ENCODE data around the gene MYCL.

MYCL gene

DNA sequence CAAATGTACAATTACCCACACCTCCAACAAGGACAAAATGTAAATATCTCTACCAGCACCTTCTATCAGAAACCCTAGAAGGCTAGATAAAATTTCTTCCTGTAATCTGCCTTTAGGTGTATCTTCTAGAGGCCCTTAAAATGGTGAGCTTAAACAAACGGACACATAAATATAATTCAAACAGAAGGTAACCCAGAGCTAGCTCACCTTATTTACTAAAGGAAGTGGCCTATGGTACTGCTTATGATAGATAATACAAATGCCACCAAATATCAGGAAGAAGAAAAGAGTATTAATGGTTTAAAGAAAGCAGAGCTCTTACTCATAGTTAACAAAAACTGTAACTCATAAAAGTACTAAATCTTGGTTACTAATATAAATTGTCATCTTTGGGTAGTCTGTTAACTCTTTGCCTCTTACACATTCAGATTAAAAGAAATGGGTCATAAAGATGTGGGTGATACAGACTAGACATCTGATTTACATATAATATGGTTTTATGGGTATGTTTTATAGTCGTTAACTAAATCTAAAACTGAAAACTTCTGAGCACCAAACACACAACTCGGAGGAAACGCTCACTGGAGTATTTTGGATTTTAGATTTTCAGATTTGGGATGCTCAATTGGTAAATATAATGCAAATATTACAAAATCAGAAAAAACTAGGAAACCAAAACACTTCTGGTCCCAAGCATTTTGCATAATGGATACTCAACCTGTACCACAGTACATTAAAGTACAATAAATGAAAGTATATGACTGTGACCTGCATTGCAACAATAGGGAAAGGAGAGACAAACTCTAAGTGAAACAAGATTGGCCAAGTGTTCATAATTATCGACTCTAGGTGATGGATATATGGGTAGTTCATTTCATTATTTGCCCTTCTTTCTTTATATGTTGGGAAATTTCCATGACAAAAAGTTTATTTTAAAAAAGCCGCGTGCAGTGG, 41.6 kb downstream of the MYCL start:
- ATAC-seq (no peak), DNase-seq (no peak)
- no peaks in the 10 kb centered on the region for H3K27me3 Mint-ChIP-seq
- no peaks in the 10 kb centered on the region for H3K4me1 Mint-ChIP-seq
- no peaks in the 10 kb centered on the region for H3K9me3 Mint-ChIP-seq
- H3K36me3 Mint-ChIP-seq (ENCODE audit: low read depth), result peaks cover 33% of the 10 kb centered on the region
- H3K4me3 Mint-ChIP-seq, result no peak overlapping the region
- no peak overlapping the region for H3K27ac Mint-ChIP-seq

DNA sequence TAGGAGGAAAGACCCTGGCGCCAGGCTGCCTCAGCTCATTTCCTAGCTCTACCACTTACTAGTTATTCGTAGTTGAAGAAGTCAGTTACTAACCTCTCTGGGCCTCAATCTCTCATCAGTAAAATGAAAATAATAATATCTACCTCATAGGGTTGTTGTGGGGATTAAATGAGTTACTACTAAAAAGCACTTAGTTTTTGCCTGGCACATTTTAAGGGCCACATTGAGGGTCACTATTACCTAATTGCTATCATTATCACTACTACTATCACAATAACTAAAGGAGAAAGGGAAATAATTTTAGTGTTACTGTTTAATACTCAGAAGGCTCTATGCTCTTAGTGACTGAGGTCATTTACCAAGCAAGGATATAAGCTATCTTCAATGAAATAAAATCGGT, 43.4 kb downstream of the MYCL start:
- H3K4me3 Mint-ChIP-seq, result no peak overlapping the region
- no peak overlapping the region for H3K27ac Mint-ChIP-seq
- no peak for ATAC-seq
- peaks cover 7% of the 10 kb centered on the region for H3K4me1 Mint-ChIP-seq
- H3K27me3 Mint-ChIP-seq, result no peaks in the 10 kb centered on the region
- H3K9me3 Mint-ChIP-seq, result no peaks in the 10 kb centered on the region
- no peak for DNase-seq
- peaks cover 34% of the 10 kb centered on the region for H3K36me3 Mint-ChIP-seq (ENCODE audit: low read depth)

DNA sequence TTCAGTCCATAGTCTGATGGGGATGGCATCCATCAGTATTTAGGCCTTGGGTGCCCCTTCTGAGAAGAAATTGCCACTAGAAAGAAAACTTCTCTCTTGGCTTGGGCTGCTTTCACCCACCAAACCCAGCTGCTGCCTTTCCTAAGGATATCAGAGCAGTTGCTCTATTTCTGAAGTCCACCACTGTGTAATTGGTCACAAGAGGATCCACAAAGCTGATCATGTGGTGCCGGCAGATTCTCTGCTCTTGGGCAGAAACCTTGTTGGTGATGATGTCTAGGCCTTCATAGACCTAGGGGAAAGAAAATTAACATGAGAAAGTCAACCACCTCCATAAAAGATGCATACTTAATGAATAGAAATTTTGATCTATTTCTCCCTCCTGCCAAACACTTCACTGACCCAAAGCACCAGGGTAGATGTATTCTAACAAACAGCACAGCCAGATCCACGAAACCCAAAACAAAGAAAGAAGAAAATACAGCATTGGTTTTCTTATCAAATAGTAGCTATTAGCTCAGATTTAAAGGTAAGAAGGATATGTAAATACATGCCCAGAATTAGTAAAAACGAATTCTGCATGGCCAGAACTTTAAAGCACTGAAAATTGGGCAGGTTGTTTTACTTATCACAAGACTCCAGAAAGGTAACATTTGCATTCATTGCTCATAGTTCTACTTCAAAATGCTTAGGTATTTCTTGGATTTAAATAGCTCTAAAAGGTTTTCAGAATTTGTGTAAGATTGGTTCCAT, 44.4 kb downstream of the MYCL start:
- DNase-seq (no peak), ATAC-seq (no peak)
- H3K27me3 Mint-ChIP-seq, result no peaks in the 10 kb centered on the region
- no peak overlapping the region for H3K4me3 Mint-ChIP-seq
- no peak overlapping the region for H3K27ac Mint-ChIP-seq
- no peaks in the 10 kb centered on the region for H3K9me3 Mint-ChIP-seq
- peaks cover 32% of the 10 kb centered on the region for H3K36me3 Mint-ChIP-seq (ENCODE audit: low read depth)
- H3K4me1 Mint-ChIP-seq, result peaks cover 7% of the 10 kb centered on the region

DNA sequence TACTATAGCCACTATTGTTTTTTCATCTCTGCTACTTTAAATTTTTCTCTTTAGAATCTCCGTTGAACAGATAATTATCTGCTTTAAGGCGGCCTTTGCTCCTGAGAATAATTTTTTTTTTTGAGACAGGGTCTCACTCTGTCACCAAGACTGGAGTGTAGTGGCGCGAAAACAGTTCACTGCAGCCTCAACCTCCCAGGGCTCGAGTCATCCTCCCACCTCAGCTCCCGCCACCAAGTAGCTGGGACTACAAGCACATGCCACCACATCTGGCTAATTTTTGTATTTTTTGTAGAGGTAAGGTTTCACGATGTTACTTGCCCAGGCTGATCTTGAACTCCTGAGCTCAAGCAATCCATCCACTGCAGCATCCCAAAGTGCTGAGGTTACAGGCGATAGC, 47.0 kb downstream of the MYCL start:
- no peaks in the 10 kb centered on the region for H3K27me3 Mint-ChIP-seq

DNA sequence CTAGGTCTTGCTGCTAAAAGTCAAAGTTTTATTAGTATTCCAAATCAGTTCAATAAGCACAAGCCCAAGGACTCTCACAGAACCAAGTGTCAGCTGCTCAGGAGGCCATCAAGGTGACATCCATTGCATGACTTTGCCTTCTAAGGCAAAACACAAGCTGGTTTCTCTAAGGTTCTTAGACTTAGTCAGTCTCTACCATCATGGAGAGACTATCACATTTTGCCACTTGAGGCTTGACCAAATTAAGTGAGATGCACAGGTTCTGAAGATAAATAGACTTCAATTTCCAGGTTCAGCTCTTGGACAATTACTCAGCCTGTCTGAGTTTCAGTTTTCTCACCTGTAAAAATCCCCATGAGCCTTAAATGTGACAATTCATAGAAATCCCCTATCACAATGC, 47.4 kb downstream of the MYCL start:
- peaks cover 29% of the 10 kb centered on the region for H3K36me3 Mint-ChIP-seq (ENCODE audit: low read depth)
- no peak overlapping the region for H3K27ac Mint-ChIP-seq
- DNase-seq, result no peak
- H3K27me3 Mint-ChIP-seq, result no peaks in the 10 kb centered on the region
- ATAC-seq, result no peak
- H3K4me1 Mint-ChIP-seq, result peaks cover 7% of the 10 kb centered on the region
- no peaks in the 10 kb centered on the region for H3K9me3 Mint-ChIP-seq
- H3K4me3 Mint-ChIP-seq, result no peak overlapping the region

More for the DNA sequence above, 47.0 kb downstream of the MYCL start:
- Mint-ChIP-seq H3K36me3 (ENCODE audit: low read depth) (peaks cover 28% of the 10 kb centered on the region), H3K4me1 (peaks cover 7% of the 10 kb centered on the region), H3K9me3 (no peaks in the 10 kb centered on the region), H3K27ac (no peak overlapping the region), H3K4me3 (no peak overlapping the region)
- ATAC-seq (no peak), DNase-seq (no peak)

DNA sequence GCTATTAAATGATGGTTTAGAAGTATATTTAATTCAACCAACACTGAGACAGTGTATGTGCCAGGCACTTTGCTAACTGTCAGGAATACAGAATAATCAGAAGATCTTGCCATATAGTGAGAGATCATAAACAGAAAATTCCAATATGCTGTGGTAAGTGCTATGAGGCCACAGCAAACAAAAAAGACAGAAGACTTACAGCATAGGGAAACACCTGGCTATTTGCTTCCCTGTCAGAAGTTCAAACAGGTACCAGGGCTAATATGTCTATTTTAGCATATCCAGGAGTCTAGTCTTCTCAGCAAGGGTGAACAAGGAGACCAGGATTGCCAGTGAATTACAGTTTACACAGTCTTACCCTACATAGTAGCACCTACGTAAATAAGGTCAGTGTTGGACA, 48.8 kb downstream of the MYCL start:
- no peaks in the 10 kb centered on the region for H3K9me3 Mint-ChIP-seq
- H3K36me3 Mint-ChIP-seq (ENCODE audit: low read depth), result peaks cover 36% of the 10 kb centered on the region
- no peak overlapping the region for H3K4me3 Mint-ChIP-seq
- DNase-seq, result no peak
- ATAC-seq, result no peak
- H3K27ac Mint-ChIP-seq, result no peak overlapping the region
- peaks cover 7% of the 10 kb centered on the region for H3K4me1 Mint-ChIP-seq
- no peaks in the 10 kb centered on the region for H3K27me3 Mint-ChIP-seq

DNA sequence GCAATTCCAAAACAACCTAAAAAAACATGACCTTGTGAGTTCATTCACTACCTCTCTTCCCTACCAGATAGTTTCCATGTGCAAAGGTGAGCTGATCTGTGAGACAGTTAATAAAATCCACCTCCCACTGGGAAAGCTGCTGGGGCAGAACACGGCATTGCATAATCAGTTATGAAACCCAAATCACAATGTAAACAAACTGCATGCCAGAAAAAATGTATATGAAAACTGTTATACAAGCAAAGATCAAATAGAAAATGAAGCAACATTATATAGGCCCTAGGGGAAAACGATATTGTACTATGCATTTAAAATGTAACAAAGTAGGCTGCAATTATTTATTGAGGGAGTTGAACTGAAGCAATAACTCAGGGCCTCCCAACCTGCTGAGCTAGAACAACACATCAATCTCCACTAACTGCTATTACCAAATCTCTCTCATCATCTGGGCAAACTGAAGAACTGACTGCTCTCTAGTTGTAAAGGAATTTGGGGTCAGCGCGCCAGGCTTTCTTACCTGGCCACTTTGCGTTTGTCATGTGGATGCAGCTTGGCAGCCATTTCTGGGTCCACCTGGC, 49.4 kb downstream of the MYCL start:
- H3K36me3 Mint-ChIP-seq (ENCODE audit: low read depth), result peaks cover 41% of the 10 kb centered on the region
- ATAC-seq, result no peak
- no peak overlapping the region for H3K4me3 Mint-ChIP-seq
- no peaks in the 10 kb centered on the region for H3K27me3 Mint-ChIP-seq
- DNase-seq, result no peak
- H3K27ac Mint-ChIP-seq, result no peak overlapping the region
- peaks cover 7% of the 10 kb centered on the region for H3K4me1 Mint-ChIP-seq
- no peaks in the 10 kb centered on the region for H3K9me3 Mint-ChIP-seq

DNA sequence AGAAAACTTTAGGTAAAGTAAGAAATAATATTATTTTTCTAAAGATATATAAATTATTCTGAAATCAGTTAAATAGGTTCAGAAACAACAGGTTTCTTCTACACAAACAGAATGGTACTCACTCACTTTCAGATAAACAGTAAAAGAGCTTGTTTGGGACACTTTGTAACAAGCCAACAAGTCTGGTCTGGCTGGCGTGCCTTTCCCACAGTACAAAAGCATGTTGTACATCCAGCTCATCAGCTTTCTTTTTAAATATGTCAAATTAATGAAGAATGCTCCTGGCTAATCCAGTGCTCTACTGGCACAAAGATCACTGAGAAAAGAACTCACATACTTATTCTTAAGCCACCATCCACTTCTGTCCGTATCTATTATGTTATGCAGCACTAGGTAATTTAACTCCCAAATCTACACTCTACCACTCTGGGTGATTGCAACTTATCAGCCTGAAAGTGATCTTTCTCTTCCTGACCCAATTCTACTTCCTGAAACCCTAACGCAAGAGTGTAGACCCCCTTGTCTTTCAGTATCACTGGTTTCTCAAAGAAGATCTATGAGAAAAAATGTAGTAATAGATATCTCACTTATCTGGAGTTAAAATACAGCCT, 51.0 kb downstream of the MYCL start:
- Mint-ChIP-seq H3K36me3 (ENCODE audit: low read depth) (peaks cover 48% of the 10 kb centered on the region), H3K4me1 (peaks cover 20% of the 10 kb centered on the region), H3K27ac (no peak overlapping the region), H3K4me3 (no peak overlapping the region), H3K9me3 (no peaks in the 10 kb centered on the region), H3K27me3 (no peaks in the 10 kb centered on the region)
- ATAC-seq (no peak), DNase-seq (no peak)

DNA sequence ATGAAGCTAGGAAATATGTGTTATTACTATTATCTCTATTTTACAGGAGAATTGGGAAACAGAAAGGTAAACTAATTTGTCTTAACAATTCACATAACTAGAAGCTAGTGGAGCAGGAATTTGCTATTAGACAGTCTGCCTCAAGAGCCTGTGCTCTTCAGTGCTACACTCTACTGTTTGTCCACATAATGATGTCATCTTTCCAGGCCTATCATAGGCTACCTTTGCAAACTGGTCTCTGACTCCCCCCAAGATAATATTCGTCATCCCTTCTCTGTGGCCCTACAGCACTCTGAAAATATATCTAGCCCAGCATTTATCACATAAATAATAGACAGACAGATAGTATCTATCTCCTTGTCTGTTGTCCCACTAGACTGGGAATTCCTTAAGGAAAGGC, 52.5 kb downstream of the MYCL start:
- Mint-ChIP-seq H3K4me1 (peaks cover 28% of the 10 kb centered on the region), H3K36me3 (ENCODE audit: low read depth) (peaks cover 48% of the 10 kb centered on the region), H3K27me3 (no peaks in the 10 kb centered on the region), H3K9me3 (no peaks in the 10 kb centered on the region), H3K4me3 (no peak overlapping the region), H3K27ac (no peak overlapping the region)
- no peak for DNase-seq
- no peak for ATAC-seq

DNA sequence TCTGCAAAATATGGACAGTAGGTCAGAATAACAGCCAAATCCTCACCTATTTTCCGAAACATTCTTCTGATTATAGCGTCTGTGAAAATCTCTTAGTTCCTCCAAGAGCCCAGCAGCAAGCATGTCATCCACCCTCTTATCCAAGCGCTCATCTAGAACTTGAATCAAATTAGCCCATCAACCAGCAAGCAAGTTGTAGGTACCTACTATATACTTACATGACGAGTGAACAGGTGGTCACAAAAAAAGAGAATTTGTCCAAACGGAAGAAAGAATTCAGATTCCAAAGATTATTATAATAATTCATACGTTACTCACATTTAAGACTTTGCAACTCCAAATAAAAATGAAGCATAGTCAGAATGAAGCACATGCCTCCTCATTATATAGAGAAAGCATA, 53.8 kb downstream of the MYCL start:
- Mint-ChIP-seq H3K27ac (peak overlapping the region; percentile 11), H3K36me3 (ENCODE audit: low read depth) (peaks cover 54% of the 10 kb centered on the region), H3K9me3 (no peaks in the 10 kb centered on the region), H3K4me3 (no peak overlapping the region), H3K27me3 (no peaks in the 10 kb centered on the region), H3K4me1 (peaks cover 41% of the 10 kb centered on the region)
- DNase-seq, result no peak
- no peak for ATAC-seq

DNA sequence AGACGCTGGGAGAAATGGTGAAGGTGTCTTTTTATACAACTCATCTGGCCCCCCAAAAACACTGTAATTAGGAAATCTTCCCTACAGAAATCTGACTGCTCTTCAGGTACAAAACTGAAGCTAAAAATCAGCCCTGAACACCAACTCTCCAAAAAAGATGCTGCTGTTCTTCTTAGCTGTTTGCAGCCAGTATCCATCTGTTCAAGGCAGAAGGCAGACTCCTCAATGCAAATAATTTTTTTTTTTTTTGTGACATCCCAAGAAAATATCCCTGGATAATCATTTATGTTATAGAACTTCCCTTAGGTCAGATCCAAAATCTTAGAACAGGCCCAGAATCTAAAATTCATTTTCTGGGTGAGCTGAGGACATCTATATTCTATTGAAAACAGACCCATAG, 54.9 kb downstream of the MYCL start:
- peaks cover 64% of the 10 kb centered on the region for H3K36me3 Mint-ChIP-seq (ENCODE audit: low read depth)
- H3K4me3 Mint-ChIP-seq, result no peak overlapping the region
- ATAC-seq (no peak), DNase-seq (no peak)
- peaks cover 51% of the 10 kb centered on the region for H3K4me1 Mint-ChIP-seq
- H3K9me3 Mint-ChIP-seq, result no peaks in the 10 kb centered on the region
- H3K27ac Mint-ChIP-seq, result no peak overlapping the region
- no peaks in the 10 kb centered on the region for H3K27me3 Mint-ChIP-seq

DNA sequence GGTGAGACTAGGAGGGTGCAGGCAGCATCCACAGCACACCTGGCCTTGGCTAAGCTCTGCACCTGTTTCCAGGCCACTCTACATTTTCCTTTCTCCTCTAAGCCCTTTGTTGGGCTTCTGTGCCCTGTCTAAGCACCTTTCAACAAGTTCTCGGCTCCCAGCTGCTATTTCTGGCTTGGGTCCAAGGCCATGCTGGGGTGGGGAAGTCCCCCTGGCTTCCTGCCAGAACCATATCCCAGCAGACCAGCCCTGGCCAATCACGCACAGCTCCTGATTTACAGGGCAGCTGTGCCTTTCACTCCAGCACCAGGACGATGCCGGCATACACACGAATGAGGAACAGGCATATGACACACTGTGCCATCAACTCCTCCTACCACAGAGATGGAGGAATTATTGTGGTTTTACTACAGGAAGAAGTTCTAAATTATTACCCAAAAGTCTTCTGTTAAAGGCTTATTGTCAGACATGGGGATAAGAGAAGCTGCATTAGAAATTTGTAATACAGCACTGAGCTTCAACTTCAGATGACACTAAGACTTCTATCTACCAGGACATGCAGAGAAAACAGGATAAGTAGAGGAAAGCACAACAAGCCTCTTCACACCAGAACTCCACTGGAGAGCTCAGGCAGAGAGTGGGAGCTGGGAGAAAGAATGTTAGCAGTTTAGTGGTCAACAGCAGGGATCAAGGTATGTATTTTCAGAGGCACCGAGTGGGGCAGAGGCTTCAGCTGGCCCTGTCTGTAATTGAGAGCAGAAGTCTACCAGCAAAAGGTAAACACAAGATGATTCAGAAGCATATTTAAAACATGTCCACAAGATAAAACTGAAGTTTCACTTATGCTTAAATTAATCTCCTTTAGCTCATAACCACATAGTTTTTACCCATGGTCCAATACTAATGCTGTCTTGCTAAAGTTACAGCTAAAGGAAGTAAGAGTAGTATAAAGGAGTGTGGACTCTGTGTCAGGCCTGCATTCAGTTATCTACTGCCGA, 55.8 kb downstream of the MYCL start:
- Mint-ChIP-seq H3K4me3 (no peak overlapping the region), H3K9me3 (no peaks in the 10 kb centered on the region), H3K27ac (peak overlapping the region; percentile 72), H3K36me3 (ENCODE audit: low read depth) (peaks cover 71% of the 10 kb centered on the region), H3K27me3 (no peaks in the 10 kb centered on the region), H3K4me1 (peaks cover 54% of the 10 kb centered on the region)
- ATAC-seq, result peak; percentile 91
- peak; percentile 72 for DNase-seq

Data from activated naive CD8-positive, alpha-beta T cell treated with anti-CD3 and anti-CD28 coated beads, Interleukin-2, amount 50 U/mL, for 24 hours (primary cell).